Measurements from ENCODE around the gene C11orf24. TPM values are rescaled to one million over a fixed set of nuclear protein-coding genes. Genes with fewer than 3 reads are reported as not detected.

The C11orf24 gene
- 50.7 and 67.1 TPM in 2 replicates for total RNA-seq

DNA sequence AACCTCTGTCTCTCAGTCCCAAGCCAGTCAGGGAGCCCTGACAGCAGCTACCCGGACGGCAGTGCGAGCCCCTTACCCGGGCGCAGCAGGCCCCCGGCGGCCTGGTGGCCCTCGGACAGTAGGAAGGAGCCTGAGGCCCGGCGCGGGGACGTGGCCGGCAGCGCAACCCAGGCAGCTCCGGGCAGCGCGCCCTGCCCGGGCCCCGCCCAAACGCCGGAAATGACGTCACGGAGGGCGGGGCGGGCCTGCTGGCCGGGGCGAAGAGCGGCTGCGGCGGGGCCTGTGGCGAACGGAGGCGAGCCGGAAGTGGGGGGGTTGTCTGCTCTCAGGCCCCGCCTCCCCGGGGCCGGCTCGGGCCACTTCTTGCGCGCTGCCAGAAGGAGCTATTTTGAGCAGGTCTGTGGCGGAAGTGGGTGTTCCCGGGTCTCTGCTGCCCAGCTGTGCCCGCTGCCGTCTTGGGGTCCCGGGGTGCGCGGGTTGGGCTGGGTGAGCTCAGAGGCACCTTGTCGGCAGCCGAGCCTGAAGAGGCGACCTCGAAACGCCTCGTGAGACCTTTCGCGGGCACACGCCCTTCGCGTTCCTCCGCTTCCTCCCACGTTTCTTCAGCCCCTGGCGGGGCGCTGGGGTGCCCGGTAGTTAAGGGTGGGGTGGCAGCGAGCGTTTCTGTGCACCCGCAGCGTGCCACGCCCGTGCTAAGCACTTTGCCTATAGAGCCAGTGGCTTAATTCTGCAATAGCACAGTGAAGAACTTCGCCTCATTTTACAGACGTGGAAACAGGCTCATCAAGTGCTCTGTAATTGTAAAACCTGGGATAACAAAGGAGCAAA, at the start of gene C11orf24:
C11orf24 (minus strand) TSS at position 193 of the 828 bp plus-strand sequence. CDS start 8,206 bp downstream, outside the sequence.

DNA sequence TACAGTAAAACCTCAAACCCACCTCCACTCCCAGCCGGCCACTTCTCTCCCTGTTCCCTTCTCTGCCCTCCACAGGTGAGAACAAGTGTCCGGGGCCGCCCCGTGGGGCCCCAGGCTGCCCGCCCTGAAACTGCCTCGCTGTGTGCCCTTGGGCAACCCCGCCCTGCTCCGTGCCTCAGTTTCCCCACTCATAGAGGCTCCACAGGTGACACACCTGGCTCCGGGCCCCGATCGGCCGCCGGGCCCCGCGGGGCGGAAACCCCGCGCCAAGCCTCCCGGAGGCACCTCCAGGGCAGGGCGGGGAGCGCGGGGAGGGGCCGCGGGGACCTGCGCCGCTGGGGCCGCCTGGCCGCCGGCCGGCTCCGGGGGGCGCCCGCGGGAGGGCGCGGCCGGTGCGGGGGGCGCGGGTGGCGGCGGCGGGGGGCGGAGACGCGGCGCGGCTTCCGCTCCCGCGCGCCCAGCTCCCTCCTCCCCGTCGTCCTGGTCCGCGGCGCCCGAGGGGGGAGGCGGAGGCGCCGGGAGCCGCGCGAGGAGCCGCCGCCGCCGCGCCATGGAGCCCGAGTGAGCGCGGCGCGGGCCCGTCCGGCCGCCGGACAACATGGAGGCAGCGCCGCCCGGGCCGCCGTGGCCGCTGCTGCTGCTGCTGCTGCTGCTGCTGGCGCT, 40.5 kb upstream of the C11orf24 start, which contains the start of gene LRP5:
LRP5 (plus strand) TSS at position 475 of the 663 bp plus-strand sequence; CDS start at position 599, 124 bp downstream.

DNA sequence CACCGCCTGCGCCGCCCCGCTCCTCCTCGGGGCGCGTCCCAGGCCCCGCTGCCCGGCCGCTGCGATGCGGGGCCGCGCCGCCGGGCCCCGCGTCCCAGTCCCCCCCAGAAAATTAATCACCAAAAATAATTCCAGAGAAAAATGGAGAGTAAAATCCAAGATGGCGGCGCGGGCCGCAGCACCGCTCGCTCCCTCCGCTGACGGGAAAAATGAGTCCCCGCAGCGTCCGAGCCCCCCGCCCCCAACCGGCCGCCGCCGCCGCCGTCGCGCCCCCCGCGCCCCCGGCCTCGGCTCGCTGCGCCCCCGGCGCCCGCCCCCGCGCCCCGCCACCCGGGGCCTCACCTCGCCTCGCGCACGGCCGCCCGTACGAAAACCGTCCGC, 58.6 kb downstream of the C11orf24 start, which contains the start of gene KMT5B:
KMT5B (minus strand) TSS at position 162 of the 381 bp plus-strand sequence. CDS start 23,220 bp downstream, outside the sequence.

Other genes with a start within 250 kb of the C11orf24 start
- 118 and 150 TPM in 2 replicates for gene NDUFS8, start 241.3 kb downstream of the C11orf24 start, total RNA-seq
- 87.0 and 105 TPM in 2 replicates for gene TCIRG1, start 232.9 kb downstream of the C11orf24 start, total RNA-seq
- gene CHKA, start 150.6 kb downstream of the C11orf24 start, total RNA-seq = 7.9 and 34.1 TPM in 2 replicates
- 14.8 and 14.9 TPM in 2 replicates for gene KMT5B, start 58.7 kb downstream of the C11orf24 start, total RNA-seq
- 37.6 and 45.0 TPM in 2 replicates for gene LRP5, start 40.6 kb upstream of the C11orf24 start, total RNA-seq
- gene PPP6R3, start 188.8 kb upstream of the C11orf24 start, total RNA-seq = 60.9 and 61.2 TPM in 2 replicates

Data from cardiac atrium fibroblast (primary cell).